ENCODE results near the gene EMP3.

DNA sequence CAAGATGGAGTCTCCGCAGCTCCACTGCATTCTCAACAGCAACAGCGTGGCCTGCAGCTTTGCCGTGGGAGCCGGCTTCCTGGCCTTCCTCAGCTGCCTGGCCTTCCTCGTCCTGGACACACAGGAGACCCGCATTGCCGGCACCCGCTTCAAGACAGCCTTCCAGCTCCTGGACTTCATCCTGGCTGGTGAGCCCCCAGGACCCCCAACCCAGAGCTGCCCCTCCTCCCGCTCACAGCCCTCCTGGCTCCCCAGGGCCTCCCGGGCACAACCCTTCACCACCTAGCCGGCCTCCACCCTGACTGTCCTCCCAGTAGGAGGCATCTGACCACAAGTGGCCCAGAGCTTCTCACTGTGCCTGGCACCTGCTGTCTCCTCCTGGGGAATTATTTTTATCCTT, 48.2 kb downstream of the EMP3 start:
- TF ChIP-seq, protein P1, sequence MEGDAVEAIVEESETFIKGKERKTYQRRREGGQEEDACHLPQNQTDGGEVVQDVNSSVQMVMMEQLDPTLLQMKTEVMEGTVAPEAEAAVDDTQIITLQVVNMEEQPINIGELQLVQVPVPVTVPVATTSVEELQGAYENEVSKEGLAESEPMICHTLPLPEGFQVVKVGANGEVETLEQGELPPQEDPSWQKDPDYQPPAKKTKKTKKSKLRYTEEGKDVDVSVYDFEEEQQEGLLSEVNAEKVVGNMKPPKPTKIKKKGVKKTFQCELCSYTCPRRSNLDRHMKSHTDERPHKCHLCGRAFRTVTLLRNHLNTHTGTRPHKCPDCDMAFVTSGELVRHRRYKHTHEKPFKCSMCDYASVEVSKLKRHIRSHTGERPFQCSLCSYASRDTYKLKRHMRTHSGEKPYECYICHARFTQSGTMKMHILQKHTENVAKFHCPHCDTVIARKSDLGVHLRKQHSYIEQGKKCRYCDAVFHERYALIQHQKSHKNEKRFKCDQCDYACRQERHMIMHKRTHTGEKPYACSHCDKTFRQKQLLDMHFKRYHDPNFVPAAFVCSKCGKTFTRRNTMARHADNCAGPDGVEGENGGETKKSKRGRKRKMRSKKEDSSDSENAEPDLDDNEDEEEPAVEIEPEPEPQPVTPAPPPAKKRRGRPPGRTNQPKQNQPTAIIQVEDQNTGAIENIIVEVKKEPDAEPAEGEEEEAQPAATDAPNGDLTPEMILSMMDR (IDR thresholded peaks at IDR 0.05), result no peak
- no peak for TF ChIP-seq POLR2A (IDR thresholded peaks at IDR 0.05)

All from testis (tissue), 2 donors.